Gastroesophageal sphincter (tissue), 3 donors: Measurements from ENCODE around the gene PODN.

Experiments used
- EP300 ChIP-seq: sonication (generic); formaldehyde crosslinking; IDR thresholded peaks from one replicate; pipeline ENCODE4 v1.6.1; 2017; ENCODE audit warnings: antibody characterized with exemption, mild to moderate bottlenecking
- POLR2A ChIP-seq, 2 donors: fragments of 450-650 bp; IDR thresholded peaks; one replicate each; pipeline ENCODE4 v1.6.1; 2017; ENCODE audit warnings: antibody characterized with exemption in 2 of 2, mild to moderate bottlenecking in 2 of 2, moderate library complexity in 1 of 2
- TF ChIP-seq, protein P1 (sequence below), 4 experiments: fragments of 200-600 bp in 2 of 4; fragments of 450-650 bp in 2 of 4; sonication (generic) in 1 of 4; IDR thresholded peaks; one replicate each; pipeline ENCODE4 v1.5.1; 2017 to 2019; ENCODE audit warnings: antibody characterized with exemption in 4 of 4, mild to moderate bottlenecking in 2 of 4, moderate library complexity in 2 of 4

DNA sequence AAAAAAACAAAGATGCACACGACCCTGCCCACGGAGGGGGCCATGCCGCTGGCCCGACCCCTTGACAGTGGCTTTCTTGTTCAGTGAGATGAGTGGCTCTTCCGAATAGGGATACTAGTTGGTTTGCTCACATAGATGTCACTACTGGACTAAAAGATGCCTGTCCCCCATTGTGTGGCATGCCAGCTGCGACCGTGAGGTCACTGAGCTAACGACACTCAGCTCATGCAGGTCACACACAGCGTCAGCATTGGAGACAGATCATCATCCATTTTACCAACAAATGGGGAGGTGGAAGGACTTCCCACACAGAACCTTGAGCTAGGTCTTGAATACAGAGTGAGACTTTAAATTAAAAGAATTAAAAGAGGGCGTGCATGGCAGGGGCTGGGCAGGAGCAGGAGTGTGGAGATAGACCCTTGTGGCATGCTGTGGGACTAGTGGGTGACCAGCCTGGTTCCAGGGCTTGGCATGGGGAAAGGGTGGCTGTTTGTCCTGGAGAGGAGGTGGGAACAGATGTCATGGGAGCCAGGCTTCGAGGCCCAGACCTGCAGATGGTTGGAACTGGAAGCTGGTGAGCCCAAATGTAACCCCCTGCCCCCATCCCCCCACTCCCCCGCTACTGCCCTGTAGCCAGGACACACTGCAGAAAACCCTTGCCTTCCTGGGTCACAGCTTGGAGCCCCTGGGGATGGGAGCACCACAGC lies 68.0 kb downstream of the PODN start:
- TF ChIP-seq, protein P1, sequence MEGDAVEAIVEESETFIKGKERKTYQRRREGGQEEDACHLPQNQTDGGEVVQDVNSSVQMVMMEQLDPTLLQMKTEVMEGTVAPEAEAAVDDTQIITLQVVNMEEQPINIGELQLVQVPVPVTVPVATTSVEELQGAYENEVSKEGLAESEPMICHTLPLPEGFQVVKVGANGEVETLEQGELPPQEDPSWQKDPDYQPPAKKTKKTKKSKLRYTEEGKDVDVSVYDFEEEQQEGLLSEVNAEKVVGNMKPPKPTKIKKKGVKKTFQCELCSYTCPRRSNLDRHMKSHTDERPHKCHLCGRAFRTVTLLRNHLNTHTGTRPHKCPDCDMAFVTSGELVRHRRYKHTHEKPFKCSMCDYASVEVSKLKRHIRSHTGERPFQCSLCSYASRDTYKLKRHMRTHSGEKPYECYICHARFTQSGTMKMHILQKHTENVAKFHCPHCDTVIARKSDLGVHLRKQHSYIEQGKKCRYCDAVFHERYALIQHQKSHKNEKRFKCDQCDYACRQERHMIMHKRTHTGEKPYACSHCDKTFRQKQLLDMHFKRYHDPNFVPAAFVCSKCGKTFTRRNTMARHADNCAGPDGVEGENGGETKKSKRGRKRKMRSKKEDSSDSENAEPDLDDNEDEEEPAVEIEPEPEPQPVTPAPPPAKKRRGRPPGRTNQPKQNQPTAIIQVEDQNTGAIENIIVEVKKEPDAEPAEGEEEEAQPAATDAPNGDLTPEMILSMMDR (IDR thresholded peaks at IDR 0.05): no peak
- TF ChIP-seq EP300: no peak
- no peak for TF ChIP-seq POLR2A (IDR thresholded peaks at IDR 0.05)
